HEK293 (cell line): ENCODE results near the gene TPSAB1.

Source experiments
- CTCF ChIP-seq: fragments of 450-650 bp; formaldehyde crosslinking; IDR thresholded peaks from 2 replicates; pipeline ENCODE4 v1.5.1; 2016; ENCODE audit warnings: missing biosample characterization, missing genetic modification characterization
- ZNF175 ChIP-seq: fragments of 450-650 bp; formaldehyde crosslinking; IDR thresholded peaks from 2 replicates; pipeline ENCODE4 v1.5.1; 2016; ENCODE audit warnings: missing biosample characterization, missing genetic modification characterization
- ZNF274 ChIP-seq, 2 experiments: fragments of 200-500 bp in 1 of 2; fragments of 450-650 bp in 1 of 2; sonication (Bioruptor generic) in 1 of 2; formaldehyde crosslinking in 1 of 2; IDR thresholded peaks; 2 replicates each; pipeline versions ENCODE4 v1.5.1 to v1.6.1; 2014 to 2016; ENCODE audit warnings: borderline replicate concordance in 1 of 2, inconsistent platforms in 1 of 2, low read length in 1 of 2, missing biosample characterization in 1 of 2, missing genetic modification characterization in 1 of 2
- ZNF610 ChIP-seq: fragments of 450-650 bp; formaldehyde crosslinking; IDR thresholded peaks from 2 replicates; pipeline ENCODE4 v1.5.1; 2016; ENCODE audit warnings: missing biosample characterization, missing genetic modification characterization, borderline replicate concordance

DNA sequence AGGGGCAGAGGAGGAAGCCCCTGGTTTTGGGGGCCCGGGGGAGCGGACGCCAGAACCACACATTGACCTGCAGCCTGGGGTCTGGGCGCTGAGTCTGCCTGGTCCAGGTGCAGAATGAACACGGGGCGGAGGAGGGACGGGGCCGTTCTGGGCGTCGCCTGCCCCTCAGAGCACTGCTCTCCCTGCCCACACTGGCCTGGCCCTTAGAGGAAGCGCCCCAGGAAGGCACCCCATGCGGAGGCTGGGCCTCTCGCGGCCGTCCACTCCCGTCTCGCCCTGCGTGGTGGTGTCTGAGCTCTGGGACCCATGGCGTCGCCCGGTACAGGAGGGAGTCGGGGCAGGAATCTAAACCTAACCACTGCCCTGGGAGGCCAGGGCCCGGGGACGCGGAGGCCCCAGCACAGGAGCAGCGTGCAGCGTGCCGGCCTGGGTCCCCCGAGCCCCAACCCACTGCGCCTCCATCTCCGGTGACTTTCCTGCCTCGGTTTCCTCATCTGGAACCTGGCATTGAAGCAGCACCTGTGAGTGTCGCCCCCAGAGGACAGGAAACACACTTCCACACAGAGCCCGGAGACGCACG, 19.7 kb downstream of the TPSAB1 start:
- TF ChIP-seq CTCF (no peak), ZNF274 (IDR thresholded peaks at IDR 0.05; ENCODE audit: low read length) (no peak), ZNF274 (tag by site-specific recombination; IDR thresholded peaks at IDR 0.05; ENCODE audit: borderline replicate concordance) (no peak), ZNF175 (tag by site-specific recombination) (no peak), ZNF610 (no peak)
